Lower leg skin (tissue), 3 donors: ENCODE results near the gene RAD51B.

Experiments used
- POLR2A ChIP-seq, 2 donors: fragments of 450-650 bp; IDR thresholded peaks; one replicate each; pipeline ENCODE4 v1.6.1; 2016 to 2017; ENCODE audit warnings: antibody characterized with exemption in 2 of 2, mild to moderate bottlenecking in 1 of 2, moderate library complexity in 1 of 2
- TF ChIP-seq, protein P1 (sequence below), 3 donors: fragments of 450-650 bp; IDR thresholded peaks; one replicate each; pipeline ENCODE4 v1.5.1; 2016; ENCODE audit warnings: antibody characterized with exemption in 3 of 3, mild to moderate bottlenecking in 3 of 3, moderate library complexity in 2 of 3

DNA sequence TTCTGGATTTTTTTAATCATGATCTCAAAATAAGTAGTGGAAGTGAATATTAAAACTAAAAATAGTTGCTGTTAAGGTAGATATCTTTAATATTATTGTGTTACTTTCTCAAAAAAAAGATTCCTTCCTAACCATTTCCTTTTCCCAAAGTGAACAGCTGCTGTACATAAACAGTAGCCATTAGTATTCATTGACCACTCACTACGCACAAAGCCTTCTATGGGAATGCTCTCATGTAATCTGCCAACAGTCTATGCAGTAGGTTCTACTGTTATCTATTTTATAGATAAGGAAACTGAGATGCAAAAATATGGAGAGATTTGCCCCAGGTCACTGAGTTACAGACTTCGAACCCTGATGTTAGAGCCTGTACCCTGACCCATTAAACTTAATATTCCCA is 941.2 kb downstream of the RAD51B start:
- TF ChIP-seq, protein P1, sequence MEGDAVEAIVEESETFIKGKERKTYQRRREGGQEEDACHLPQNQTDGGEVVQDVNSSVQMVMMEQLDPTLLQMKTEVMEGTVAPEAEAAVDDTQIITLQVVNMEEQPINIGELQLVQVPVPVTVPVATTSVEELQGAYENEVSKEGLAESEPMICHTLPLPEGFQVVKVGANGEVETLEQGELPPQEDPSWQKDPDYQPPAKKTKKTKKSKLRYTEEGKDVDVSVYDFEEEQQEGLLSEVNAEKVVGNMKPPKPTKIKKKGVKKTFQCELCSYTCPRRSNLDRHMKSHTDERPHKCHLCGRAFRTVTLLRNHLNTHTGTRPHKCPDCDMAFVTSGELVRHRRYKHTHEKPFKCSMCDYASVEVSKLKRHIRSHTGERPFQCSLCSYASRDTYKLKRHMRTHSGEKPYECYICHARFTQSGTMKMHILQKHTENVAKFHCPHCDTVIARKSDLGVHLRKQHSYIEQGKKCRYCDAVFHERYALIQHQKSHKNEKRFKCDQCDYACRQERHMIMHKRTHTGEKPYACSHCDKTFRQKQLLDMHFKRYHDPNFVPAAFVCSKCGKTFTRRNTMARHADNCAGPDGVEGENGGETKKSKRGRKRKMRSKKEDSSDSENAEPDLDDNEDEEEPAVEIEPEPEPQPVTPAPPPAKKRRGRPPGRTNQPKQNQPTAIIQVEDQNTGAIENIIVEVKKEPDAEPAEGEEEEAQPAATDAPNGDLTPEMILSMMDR (IDR thresholded peaks at IDR 0.05): no peak
- TF ChIP-seq POLR2A (IDR thresholded peaks at IDR 0.05): no peak
